HG02759 (cell line): ENCODE measurements around the gene SCLT1.
"Not testable (repeated sequence)": the region's sequence is repeated elsewhere in the genome, so short reads cannot be mapped to it uniquely, and the experiment has no call there.

Source experiments
- ATAC-seq: cut with Tn5 transposase; IDR thresholded peaks from one replicate; pipeline ENCODE4 v1.9.1; 2021; ENCODE audit warnings: mild to moderate bottlenecking, moderate library complexity; ENCODE audit not compliant: unreplicated experiment

Gene SCLT1

DNA sequence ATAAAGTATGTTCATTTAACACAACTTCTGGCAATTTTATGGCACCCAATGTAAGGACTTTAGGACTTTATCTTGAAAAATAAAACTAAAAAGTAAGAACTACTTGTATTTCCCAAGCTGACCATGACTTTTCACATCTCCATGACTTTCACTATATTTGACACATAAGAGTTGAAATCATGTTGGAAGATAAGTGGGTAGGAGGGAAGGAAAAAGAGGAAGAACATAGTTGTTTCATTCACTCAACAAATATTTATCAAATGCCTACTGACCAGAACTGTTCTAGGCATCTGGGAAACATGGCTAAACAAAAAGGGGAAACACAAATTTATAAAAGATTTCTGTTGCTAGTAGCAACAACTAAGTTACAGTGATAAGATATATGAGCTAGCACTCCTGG is 16.0 kb downstream of the SCLT1 start:
- ATAC-seq = no peak

DNA sequence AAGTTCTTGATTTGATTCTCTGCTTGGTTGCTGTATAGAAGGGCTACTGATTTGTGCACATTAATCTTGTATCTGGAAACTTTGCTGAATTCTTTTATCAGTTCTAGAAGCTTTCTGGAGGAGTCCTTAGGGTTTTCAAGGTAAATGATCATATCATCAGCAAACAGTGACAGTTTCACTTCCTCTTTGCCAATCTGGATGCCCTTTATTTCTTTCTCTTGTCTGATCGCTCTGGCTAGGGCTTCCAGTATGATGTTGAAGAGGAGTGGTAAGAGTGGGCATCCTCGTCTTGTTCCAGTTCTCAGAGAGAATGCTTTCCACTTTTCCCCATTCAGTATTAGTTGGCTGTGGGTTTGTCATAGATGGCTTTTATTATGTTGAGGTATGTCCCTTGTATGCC is 23.8 kb downstream of the SCLT1 start:
- not testable (repeated sequence) for ATAC-seq

DNA sequence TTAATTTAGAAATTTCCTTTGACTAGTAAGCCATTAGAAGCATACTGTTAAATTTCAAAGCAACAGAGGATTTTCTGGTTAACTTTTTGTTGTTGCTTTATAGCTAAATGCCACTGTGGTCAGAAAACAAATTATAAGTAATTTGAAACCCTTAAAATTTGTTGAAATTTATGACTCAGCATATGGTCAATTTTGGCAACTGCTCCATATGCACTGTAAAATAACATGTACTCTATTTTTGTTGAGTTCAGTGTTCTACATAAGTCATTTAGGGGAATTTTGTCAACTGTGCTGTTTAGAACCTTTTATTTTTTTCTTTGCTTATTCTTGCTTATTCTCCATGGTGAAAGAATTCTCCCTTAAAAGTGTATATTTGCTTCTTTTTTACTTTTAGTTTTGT is 28.6 kb downstream of the SCLT1 start:
- ATAC-seq = no peak

DNA sequence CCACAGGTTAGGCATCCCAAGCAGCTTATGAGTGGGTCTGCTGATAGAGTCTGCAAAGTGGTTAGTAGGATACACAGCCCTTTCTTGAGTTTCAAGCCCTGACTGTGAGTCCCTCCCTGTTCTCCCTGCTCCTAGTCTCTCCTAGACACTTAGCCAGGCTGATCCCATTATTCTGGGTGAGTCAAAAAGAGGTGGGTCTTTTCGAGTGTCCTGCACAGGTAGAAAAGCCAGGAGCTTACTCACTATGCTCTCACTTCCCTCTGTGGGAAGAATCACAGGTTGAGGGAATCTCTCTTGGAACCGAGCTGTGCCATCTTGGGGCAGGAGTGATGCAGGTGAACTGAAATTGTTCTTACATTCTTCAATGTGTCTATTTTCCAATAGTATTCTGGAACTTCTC is 29.7 kb downstream of the SCLT1 start:
- ATAC-seq = no peak

DNA sequence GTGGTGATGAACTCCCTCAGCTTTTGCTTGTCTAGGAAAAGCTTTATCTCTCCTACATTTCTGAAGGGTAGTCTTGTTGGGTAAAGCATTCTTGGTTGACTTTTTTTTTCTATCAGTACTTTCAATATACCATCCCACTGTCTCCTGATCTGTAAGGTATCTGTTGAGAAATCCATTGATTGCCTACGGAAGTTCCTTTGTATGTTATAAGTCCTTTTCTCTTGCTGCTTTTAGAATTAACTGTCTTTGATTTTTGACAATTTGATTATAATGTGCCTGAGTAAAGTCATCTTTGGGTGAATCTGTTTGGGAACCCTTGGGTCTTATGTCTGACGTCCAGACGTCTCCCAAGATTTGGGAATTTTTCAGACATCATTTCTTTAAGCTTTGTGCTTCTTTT is 30.8 kb downstream of the SCLT1 start:
- no peak for ATAC-seq

DNA sequence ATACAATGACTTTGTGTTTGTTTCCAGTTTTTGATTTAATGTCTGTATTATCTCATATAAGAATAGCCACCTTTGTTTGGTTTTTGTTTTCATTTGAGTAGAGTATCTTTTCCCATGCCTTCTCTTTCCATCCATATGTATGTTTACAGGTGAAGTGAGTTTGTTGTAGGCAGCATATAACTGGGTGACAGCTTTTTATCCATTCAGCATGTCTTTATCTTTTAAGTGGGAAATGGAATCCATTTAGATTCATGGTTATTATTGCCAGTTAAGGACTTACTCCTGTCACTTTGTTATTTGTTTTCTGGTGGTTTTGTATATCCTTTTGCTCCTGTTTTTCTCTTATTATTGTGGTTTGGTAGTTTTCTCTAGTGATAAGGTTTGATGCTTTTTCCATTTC is 34.3 kb downstream of the SCLT1 start:
- ATAC-seq = no peak

DNA sequence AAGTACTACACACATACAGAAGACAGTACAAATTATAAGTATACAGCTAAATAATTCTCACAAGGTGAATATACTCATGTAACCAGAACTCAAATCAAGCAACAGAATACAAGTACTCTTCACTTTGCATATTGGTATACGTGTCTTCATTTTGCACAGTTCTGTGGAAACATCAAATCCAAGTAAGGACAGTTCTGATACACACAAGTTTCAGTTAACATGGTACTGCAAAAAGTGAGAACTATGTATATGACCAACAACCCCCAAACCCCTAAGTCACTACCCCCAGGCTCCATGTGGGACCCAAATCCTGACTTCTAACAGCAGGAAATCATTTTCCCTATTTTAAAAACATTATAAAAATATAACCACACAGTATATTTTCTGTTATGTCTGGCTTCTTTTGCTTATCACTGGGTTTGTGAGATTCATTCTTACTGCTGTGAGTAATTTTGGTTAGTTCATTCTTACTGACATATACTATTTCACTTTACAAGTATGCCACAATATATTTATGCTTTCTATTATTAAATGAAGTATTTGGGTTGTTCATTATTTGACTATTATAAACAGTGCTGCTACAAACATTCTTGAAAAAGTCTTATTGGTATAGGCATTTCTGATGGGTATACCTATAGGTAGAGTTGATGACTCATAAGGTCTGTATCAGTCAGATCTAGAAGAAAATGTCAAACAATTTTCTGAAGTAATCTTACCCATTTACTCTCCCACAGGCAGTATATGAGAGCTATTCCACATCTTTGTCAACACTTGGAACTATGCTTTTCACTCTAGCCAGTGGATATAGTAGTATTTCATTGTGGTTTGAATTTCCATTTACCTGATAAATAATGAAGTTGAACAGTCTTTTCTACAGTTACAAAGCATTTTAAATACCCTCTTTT is 47.0 kb downstream of the SCLT1 start:
- peak; percentile 88 for ATAC-seq

DNA sequence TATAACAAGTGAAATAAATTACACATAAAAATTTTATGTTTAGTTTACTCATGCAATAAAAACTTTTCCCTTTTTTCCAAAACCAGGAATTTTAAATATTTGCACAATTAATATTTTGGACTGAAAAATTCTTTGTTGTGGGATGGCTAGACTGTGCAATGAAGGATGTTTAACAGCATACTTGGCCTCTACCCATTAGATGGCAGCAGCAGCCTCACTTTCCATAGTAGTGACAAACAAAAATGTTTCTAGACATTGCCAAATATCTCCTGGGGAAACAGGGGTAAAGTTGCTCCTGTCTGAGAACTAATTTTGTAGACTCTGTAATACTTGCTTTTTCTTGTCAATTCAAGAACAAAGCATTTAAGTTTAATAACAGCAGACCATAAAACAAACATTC is 49.8 kb downstream of the SCLT1 start:
- ATAC-seq = no peak

DNA sequence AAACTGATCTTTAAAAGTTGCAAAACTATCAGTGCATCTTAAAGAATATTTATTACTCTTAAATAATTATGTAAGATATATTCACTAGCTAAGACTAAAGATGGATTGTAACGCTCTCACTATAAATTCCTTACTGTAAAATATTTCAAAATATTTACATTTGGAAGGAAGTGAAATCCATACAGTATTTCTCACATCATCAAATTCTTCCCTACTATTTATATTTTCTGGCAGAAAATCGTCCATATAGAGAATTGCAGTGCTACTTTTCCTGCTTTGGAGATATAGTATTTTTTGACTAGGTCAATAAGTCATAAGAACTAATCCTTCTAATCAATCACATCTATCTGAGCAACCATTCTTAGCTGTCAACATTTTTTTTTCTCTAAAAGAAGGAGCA is 52.9 kb downstream of the SCLT1 start:
- no peak for ATAC-seq

DNA sequence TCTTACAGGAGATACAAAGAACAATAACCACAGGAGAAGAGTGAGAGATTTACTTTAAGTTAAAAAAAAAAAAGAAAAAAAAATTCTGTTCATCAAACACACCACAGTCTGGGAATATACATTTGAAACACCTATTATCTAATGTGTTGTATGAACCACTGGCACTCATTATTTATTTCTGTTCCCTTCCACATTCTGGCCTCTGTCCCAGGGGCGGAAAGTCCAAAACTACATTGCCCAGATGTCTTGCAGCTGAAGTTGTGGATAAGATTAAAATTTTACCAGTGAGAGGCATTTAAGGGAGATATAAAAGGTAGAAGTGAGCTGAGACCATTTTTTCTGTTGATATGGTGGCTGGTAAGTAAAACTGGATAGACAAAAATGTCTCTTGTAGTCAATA is 56.2 kb downstream of the SCLT1 start:
- ATAC-seq = no peak

DNA sequence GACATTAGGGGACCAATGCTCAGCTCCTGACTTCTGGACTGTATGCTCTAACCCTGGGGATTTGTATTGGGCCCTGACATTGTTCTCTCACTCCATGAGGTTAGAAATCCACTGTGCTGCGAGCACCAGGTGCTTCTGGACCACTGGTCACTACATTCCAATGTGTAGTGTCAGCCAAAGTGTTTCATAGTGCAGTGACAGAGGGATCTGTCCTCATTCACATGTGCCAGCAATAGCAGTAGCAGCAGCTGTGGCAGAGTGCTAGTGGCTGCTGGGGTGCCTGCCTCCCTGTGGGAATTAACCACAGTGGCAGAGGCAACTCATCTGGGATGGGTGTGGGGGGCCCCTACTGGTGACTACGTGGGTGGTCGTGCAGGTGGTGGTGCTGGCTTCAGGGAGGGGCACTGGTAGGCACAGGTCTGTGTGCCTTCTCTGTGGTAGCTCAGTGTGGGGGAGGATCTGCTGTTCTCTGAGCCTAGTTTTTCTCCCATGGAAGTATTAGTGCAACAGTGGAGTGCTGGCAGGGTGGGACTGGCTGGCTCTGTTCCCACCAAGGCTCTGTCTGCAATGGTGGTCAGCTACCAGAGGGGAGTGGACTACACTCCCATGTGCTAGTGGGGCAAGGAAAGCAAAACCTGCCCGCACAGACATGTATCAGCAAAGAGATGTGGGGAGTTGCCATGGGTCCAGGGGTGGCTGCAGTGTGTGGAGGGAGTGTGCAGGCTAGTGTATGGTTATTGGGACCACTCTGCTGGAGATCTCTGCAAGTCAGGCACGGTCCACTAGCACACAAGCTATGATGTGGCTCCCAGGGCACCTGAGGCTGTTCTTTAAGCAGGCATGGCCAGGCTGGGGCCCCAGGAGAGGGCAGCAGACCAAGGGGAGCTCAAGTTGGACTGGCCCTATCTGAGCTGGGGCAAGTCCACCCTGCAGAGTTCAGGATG is 78.5 kb downstream of the SCLT1 start:
- no peak for ATAC-seq

DNA sequence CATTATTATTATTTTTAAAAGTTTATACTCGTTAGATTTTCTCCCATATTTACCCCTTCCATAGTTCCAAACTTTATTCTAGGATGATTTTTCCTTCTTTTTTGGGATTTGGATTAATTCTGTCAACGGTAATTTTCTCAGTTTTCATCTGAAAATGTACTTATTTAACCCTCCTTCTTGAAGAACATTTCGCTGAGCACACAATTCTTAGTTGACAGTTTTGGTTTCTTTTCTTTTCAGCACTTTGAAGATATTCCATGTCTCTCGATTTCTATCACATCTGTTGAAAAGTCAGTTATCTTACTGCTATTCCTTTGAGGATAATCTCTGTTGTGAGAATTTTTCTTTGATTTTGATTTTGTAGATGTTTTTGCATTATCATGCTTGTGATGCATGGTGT is 85.2 kb downstream of the SCLT1 start:
- no peak for ATAC-seq

DNA sequence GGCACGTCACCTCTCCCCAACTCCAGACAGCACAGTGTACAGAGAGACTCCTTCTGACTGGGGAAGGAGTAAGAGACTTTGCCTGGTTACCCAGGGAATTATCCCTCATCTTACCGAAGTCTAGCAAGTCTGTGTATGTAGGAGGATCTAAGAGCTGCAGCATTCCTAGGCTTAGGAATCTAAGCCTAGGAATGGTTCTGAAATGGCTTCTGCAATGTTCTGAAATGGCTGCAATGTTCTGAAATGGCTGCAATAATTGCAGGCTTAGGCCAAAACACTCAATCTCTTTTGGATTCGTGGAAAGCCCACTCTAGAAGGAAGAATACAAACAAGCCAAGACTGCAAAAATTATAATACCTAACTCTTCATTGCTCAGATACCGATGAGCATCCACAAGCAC is 106.4 kb downstream of the SCLT1 start:
- no peak for ATAC-seq

DNA sequence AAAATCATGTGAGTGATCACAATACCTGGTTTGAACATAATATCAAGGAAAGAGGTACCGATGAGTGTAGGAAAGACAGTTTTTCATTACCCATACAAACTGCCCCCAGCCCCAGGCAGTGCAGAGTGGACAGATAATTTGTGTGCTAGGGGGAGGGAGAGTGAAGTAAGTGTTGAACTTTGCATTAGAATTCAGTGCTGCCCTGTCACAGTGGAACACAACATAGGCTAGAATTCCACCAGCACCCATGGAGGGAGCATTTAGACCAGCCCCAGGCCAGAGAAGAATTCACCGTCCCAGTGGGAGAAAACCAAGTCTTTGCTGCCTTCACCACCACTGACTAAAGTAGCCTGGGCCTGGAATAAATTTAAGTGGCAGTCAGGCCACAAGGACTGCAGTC is 107.3 kb downstream of the SCLT1 start:
- ATAC-seq = no peak

DNA sequence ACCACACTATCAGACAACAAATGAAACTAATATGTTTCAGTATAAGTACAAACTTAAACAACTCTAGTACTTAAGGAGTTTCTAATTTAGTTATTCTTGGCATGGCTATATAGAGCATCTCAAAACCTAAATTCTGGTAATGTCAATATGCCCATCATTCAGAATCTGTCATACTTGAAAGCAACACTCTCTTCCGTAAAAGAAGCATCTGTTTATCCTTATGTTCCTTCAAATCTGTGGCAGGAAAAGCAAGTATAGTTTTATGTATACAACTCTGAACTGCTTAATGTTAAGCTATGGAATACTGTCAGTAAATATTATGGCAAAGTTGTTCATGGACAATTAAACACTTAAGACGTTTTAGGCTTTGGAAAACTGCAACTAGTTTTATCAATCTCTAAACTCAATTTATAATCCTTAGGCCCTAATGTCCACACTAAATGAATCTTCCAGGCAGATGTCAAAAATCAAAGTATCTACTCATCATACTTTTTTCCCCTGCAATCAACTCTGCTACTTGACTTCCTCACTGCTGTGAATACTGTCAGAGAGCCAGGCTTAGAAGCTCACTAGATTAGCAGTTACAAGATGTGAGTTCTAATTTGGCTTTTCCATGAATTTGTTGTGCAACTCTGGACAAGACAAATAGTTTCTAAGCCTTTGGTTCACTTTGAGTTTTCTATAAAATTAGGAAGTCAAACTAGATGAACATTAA is 109.4 kb downstream of the SCLT1 start:
- no peak for ATAC-seq

DNA sequence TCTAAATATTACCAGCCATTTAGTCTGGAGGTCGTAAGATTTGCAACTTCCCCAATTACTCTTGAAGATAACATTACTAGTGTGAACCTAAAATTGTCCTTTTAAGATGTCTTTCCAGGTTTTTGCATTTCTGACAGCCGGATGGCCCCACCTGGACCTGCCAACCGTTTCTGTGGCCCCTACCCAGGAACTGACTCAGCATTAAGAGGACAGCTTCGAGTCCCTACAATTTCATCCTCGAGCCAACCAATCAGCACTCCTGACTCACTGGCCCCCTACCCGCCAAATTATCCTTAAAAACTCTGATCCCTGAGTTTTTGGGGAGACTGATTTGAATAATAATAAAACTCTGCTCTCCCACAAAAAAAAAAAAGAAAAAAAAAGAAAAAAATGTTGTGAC is 112.0 kb downstream of the SCLT1 start:
- ATAC-seq = no peak

DNA sequence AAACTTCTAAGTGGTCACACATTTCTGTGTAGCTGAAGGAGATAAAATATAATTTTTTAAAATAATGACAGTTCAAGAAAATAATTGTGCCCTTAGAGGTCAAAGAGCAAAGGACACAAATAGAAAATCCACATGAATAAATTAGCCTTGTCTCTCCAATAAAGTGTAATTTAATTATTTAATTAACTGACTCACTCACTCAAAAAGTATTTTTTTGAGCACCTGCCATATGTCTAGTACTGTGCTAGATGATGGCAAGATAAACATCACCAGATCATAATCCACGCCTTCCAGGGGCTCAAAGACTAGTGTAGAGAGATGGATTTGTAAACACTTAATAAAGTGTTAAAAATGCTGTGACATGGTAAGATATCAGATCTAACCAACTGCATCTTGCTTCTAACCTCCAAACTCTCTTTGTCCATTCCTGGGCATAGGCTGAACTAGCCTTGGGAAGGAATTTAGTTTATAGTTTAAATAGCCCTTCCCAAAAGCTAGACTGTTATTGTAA is 112.5 kb downstream of the SCLT1 start:
- ATAC-seq = no peak

DNA sequence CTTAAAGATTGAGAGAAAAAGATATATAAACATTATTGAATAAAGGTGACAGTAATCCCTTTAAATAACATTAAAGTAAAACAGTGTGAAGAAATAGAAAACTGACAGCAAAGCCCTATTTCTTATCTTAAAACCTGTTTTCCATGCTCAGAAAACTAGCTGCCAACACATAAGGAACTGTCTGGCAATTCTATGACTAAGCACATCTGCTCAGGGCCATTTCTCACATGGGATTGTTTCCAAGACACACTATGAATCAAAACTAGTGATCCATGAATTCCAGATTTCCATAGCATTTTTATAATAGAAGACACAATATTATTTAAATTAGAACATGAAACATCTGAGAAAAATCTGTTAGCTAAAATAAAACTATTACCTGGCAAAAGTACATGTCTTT is 113.4 kb downstream of the SCLT1 start:
- ATAC-seq = no peak

DNA sequence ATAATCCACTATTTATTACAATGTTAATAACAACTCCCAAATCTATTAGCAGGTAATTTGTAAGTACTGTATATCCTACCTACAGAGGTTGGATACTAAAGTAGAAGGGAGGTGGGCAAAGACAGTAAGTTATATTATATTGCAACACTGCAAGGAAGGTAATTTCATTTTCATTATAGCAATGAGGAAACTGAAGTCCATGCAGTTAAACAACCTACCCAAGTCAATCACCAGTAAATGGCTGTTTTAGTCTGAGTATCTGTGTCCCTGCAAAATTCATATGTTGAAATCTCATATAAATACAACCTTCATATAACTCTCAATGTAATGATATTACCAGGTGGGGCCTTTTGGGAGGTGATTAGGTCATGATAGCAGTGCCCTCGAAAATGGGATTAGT is 114.4 kb downstream of the SCLT1 start:
- ATAC-seq = no peak

DNA sequence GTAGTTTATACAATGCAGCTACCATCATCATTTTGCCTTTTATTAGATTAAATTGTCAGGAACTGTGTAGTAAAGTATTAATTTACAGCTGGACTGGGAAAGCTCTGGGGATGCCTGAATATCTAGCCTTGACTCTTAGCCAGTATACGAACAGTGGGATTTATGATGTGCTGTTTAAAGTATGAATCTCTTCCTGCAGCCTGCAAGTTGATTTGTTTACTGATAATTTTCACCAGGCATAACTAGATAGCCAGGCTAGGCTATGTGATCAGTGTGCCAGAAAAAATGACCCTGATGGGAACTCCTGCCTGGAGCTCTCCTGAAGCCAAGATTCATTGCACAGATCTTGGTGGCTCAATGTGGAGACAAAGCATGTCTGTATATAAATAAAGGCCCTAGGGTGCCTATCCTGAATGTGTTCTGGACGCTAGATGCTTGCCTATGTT is 119.2 kb downstream of the SCLT1 start:
- no peak for ATAC-seq

DNA sequence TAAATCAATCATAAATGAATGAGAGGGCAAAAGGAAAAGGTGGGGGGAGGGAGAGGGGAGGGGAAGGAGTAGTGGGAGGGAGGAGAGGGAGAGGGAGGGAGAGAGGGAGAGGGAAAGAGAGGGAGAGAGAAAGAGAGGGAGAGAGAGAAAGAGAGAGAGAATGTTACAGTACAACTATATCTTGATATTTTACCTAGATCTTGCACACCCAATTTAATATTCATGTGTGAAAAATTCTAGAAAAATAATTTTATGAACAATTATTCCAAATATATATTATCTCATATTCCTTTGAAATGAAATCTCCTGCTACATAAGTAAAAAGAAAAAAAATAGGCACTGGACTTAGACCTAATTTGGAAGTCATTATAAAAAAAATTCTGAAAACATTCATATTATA is 120.0 kb downstream of the SCLT1 start:
- no peak for ATAC-seq
